K562 (cell line): ENCODE measurements around the gene YPEL3. TPM values are rescaled to one million over a fixed set of nuclear protein-coding genes. Genes with fewer than 3 reads are reported as not detected.

ENCODE experiments used
- ATAC-seq: fragments of 200-7000 bp; cut with Tn5 transposase; 3 replicates; pipeline ENCODE4 v1.9.1; 2020; ENCODE audit warnings: moderate library complexity
- BruUV-seq: library from RNA; stranded (reverse); fragments of 400-500 nt; replicated peaks from 2 replicates; lab custom pipeline; 2021; lab: Mats Ljungman, UMichigan
- CTCF ChIA-PET: fragments of 300-600 bp; formaldehyde crosslinking; extraction: SDS; loops from one replicate; lab custom pipeline; 2021; ENCODE audit warnings: low intra/inter-chr PET ratio; lab: Yijun Ruan, JAX
- POLR2A ChIA-PET: fragments of 300-600, 350-650 bp; sonication (Branson Sonifier 250); formaldehyde crosslinking; extraction: SDS; loops from one replicate; lab custom pipeline; 2021; ENCODE audit warnings: antibody characterized with exemption, inconsistent platforms; lab: Yijun Ruan, JAX
- DNase-seq, 4 experiments: peaks; one replicate each; pipeline versions ENCODE4 v3.0.0 to v3.0.0-alpha.2; 2011 to 2018; ENCODE audit warnings: low spot score in 3 of 4, mixed read lengths in 3 of 4; ENCODE audit errors: extremely low read depth in 1 of 4
- FAIRE-seq: peaks from 2 replicates; lab custom pipeline; 2011; peaks lifted over from hg19 to GRCh38; lab: Jason Lieb, UNC
- H2AFZ ChIP-seq: 2 replicates; pipeline ENCODE4 v1.6.0; 2011; ENCODE audit warnings: low read depth, low read length, control low read depth, inconsistent platforms
- H3K27ac ChIP-seq: fragments of 200-600 bp; 3 replicates; pipeline ENCODE4 v1.8.0; 2011; ENCODE audit warnings: low read depth, mild to moderate bottlenecking, control low read depth, inconsistent platforms, low read length, moderate library complexity, mixed read lengths; ENCODE audit errors: extremely low read depth
- H3K27me3 ChIP-seq, 2 experiments: fragments of 300-600 bp in 1 of 2; 2 replicates in 1 of 2; 3 replicates in 1 of 2; pipeline versions ENCODE4 v1.6.0 to v1.8.0; 2011; ENCODE audit warnings: inconsistent platforms in 2 of 2, low read length in 2 of 2, mild to moderate bottlenecking in 1 of 2, mixed read lengths in 1 of 2, moderate library complexity in 1 of 2; ENCODE audit not compliant: control insufficient read depth in 2 of 2, insufficient read depth in 2 of 2
- H3K36me3 ChIP-seq: fragments of 300-600 bp; 3 replicates; pipeline ENCODE4 v1.8.0; 2011; ENCODE audit warnings: mild to moderate bottlenecking, low read length, inconsistent platforms; ENCODE audit not compliant: control insufficient read depth, insufficient read depth
- H3K4me1 ChIP-seq, 2 experiments: fragments of 200-600 bp in 1 of 2; replicated peaks in 1 of 2; 2 replicates in 1 of 2; 3 replicates in 1 of 2; pipeline versions ENCODE4 v1.5.1 to v1.8.0; 2011; ENCODE audit warnings: inconsistent platforms in 2 of 2, low read length in 2 of 2, mild to moderate bottlenecking in 1 of 2, mixed read lengths in 1 of 2, moderate library complexity in 1 of 2; ENCODE audit not compliant: control insufficient read depth in 2 of 2, insufficient read depth in 2 of 2
- H3K4me2 ChIP-seq: 2 replicates; pipeline ENCODE4 v1.6.1; 2011; ENCODE audit warnings: low read length, control low read depth, inconsistent platforms, mixed read lengths; ENCODE audit not compliant: insufficient read depth
- H3K4me3 ChIP-seq: fragments of 200-600 bp; sonication (generic), shearing (Covaris generic); 2 replicates; pipeline ENCODE4 v1.5.1; 2016; ENCODE audit warnings: control low read depth, inconsistent platforms
- H3K79me2 ChIP-seq: fragments of 200-600 bp; 3 replicates; pipeline ENCODE4 v1.8.0; 2011; ENCODE audit warnings: low read length, inconsistent platforms; ENCODE audit not compliant: control insufficient read depth, insufficient read depth
- H3K9ac ChIP-seq, 2 experiments: 2 replicates each; pipeline versions ENCODE4 v1.6.0 to v1.6.1; 2011; ENCODE audit warnings: low read depth in 2 of 2, low read length in 2 of 2, control low read depth in 1 of 2, inconsistent platforms in 1 of 2, mild to moderate bottlenecking in 1 of 2, mixed read lengths in 1 of 2; ENCODE audit not compliant: insufficient read depth in 1 of 2
- H3K9me1 ChIP-seq: one replicate; pipeline ENCODE4 v1.6.0; 2011; ENCODE audit warnings: inconsistent platforms, mild to moderate bottlenecking, low read length, moderate library complexity; ENCODE audit not compliant: control insufficient read depth, insufficient read depth
- H3K9me3 ChIP-seq: replicated peaks from 2 replicates; pipeline ENCODE4 v1.5.1; 2011; ENCODE audit warnings: low read depth, low read length, inconsistent platforms; ENCODE audit not compliant: control insufficient read depth, insufficient read depth
- H4K20me1 ChIP-seq: replicated peaks from 2 replicates; pipeline ENCODE4 v1.6.1; 2011; ENCODE audit warnings: low read length, inconsistent platforms, mixed read lengths; ENCODE audit not compliant: control insufficient read depth, insufficient read depth
- C11orf30 ChIP-seq: fragments of 450-650 bp; IDR thresholded peaks from 2 replicates; pipeline ENCODE4 v1.6.1; 2016; ENCODE audit warnings: low read depth, mild to moderate bottlenecking
- KLF13 ChIP-seq: fragments of 450-650 bp; IDR thresholded peaks from 2 replicates; pipeline ENCODE4 v1.6.1; 2016; ENCODE audit warnings: missing genetic modification characterization, low read depth, mild to moderate bottlenecking, missing compliant biosample characterization, moderate library complexity, borderline replicate concordance
- MAFF ChIP-seq: IDR thresholded peaks from 2 replicates; pipeline ENCODE4 v1.6.1; 2012; ENCODE audit warnings: low read length, improper control_type of control experiment
- MAFG ChIP-seq: fragments of 450-650 bp; conservative IDR thresholded peaks from 2 replicates; pipeline ENCODE4 v1.6.1; 2016; ENCODE audit warnings: missing genetic modification characterization, missing compliant biosample characterization
- MAFK ChIP-seq: IDR thresholded peaks from 2 replicates; pipeline ENCODE4 v1.6.1; 2011; ENCODE audit warnings: low read length, improper control_type of control experiment
- NFE2 ChIP-seq: IDR thresholded peaks from 2 replicates; pipeline ENCODE4 v1.6.1; 2014; ENCODE audit warnings: antibody characterized with exemption, low read depth
- PYGO2 ChIP-seq: fragments of 450-650 bp; IDR thresholded peaks from 2 replicates; pipeline ENCODE4 v1.6.1; 2016; ENCODE audit warnings: mild to moderate bottlenecking, missing genetic modification characterization, moderate library complexity, missing compliant biosample characterization
- SAFB2 ChIP-seq: fragments of 200-400 bp; formaldehyde crosslinking; IDR thresholded peaks from 2 replicates; pipeline ENCODE4 v1.6.1; 2018; ENCODE audit warnings: borderline replicate concordance, low read length, low read depth, moderate library complexity; ENCODE audit not compliant: severe bottlenecking
- U2AF2 ChIP-seq: fragments of 200-400 bp; formaldehyde crosslinking; optimal IDR thresholded peaks from 2 replicates; pipeline ENCODE3; 2017; ENCODE audit warnings: low read depth, mild to moderate bottlenecking, low read length
- ZBTB7A ChIP-seq: IDR thresholded peaks from 2 replicates; pipeline ENCODE4 v1.6.1; 2011; ENCODE audit warnings: low read depth, mild to moderate bottlenecking, low read length, moderate library complexity, borderline replicate concordance; ENCODE audit not compliant: control insufficient read depth
- ZFP30 ChIP-seq: fragments of 250-450 bp; sonication (Bioruptor Pico); IDR thresholded peaks from 2 replicates; pipeline ENCODE4 v1.8.0; 2022; ENCODE audit warnings: moderate library complexity, mild to moderate bottlenecking, inconsistent platforms, borderline replicate concordance
- ZNF316 ChIP-seq: fragments of 450-650 bp; IDR thresholded peaks from 2 replicates; pipeline ENCODE4 v1.6.1; 2016
- WGBS: fragments of 100-300 bp; shearing (Covaris generic); methylation state at CpG from one replicate; pipeline ENCODE4 v1.1.6; 2016; ENCODE audit warnings: low coverage, mixed read lengths; ENCODE audit not compliant: insufficient coverage; ENCODE audit errors: missing lambda C conversion rate; 5-methylcytosine and 5-hydroxymethylcytosine counted together
- in situ Hi-C: fragments of 300-500 bp; cut with MboI; formaldehyde crosslinking; loops from 4 replicates; pipeline ENCODE4 v1.15.0; 2018; ENCODE audit warnings: inconsistent platforms, mixed read lengths
- intact Hi-C: fragments of 100-400 bp; cut with micrococcal nuclease; formaldehyde crosslinking; loops from 2 replicates; pipeline ENCODE4 v1.14.2; 2022
- polyA plus RNA-seq, 8 experiments: library from polyadenylated mRNA; depleted of rRNA in 4 of 8; stranded (reverse) in 5 of 8; unstranded in 3 of 8; fragments of >200 nt; fragmentation: Nextera tagmentation in 2 of 8; fragmentation: Illumina TruSeq in 1 of 8; extraction: Ambion mirVana in 2 of 8; extraction: Trizol in 1 of 8; gene quantifications; 2 replicates each; pipeline versions ENCODE4 v1.2.1 to v1.2.3, GENCODE V29; 2011 to 2014; ENCODE audit warnings: inconsistent platforms in 1 of 8, missing spikeins in 1 of 8
- total RNA-seq, 7 experiments: library from RNA; depleted of rRNA in 6 of 7; stranded (reverse); fragments of >200 nt in 6 of 7; fragmentation: Illumina TruSeq in 2 of 7; extraction: Trizol in 2 of 7; gene quantifications; 2 replicates each; pipeline versions ENCODE4 v1.2.1 to v1.2.3, GENCODE V29; 2011 to 2021; ENCODE audit warnings: low replicate concordance in 1 of 7
- TF ChIP-seq, protein P1 (sequence below), 2 experiments: fragments of 200-800 bp in 1 of 2; sonication (Bioruptor generic) in 1 of 2; sonication (generic) in 1 of 2; formaldehyde crosslinking in 1 of 2; IDR thresholded peaks in 1 of 2; conservative IDR thresholded peaks in 1 of 2; 2 replicates each; pipeline versions ENCODE4 v1.5.0 to v1.6.1; 2016 to 2020; ENCODE audit warnings: missing compliant biosample characterization in 1 of 2, missing genetic modification characterization in 1 of 2, missing genetic modification reagents in 1 of 2

Gene YPEL3
- total and polyA plus RNA-seq, 9 of the 15 experiments (the other 6 are each of a cell fraction or from before 2014, with no cell fraction given) = 0.41 to 15.0 (median 2.9) TPM

GRCh38 chr16:30088237-30088831 is 7.7 kb downstream of the YPEL3 start:
- BruUV-seq = no TSS peak
- no peaks in the 10 kb centered on the region for H3K9me3 ChIP-seq
- WGBS = 77% methylated on average over 10 of the region's 10 CpGs
- no peaks in the 10 kb centered on the region for H4K20me1 ChIP-seq
- intact Hi-C loops (no loop called here), in situ Hi-C loops (no loop called here)
- H3K4me2 ChIP-seq = no peak overlapping the region
- peaks cover 11 to 58% of the 10 kb centered on the region in 2 experiments for H3K4me1 ChIP-seq
- FAIRE-seq (no peak), ATAC-seq (no peak), DNase-seq (no peak)
- H3K27me3 ChIP-seq = no peaks in the 10 kb centered on the region
- H3K79me2 ChIP-seq = peaks cover 3% of the 10 kb centered on the region; the same call in 1 of the 3 replicates
- peak overlapping the region in 1 of 2 experiments; percentile 79; a peak in 2 of 4 replicates for H3K9ac ChIP-seq
- H3K36me3 ChIP-seq = peaks cover 34% of the 10 kb centered on the region; the same call in 2 of the 3 replicates
- POLR2A ChIA-PET = interaction anchor here (0.5 to 1.3 kb wide), 2 partner anchors 36 to 160 kb away, joined by 3 to 4 read pairs; a partner anchor contains a TSS
- CTCF ChIA-PET = no interaction called here
- H2AFZ ChIP-seq = no peak overlapping the region
- H3K9me1 ChIP-seq = no peaks in the 10 kb centered on the region
- TF ChIP-seq MAFF = peak; percentile 78
- TF ChIP-seq NFE2 = 0 out of 2 replicates have a peak, but pooled peaks have one; percentile 8
- no peak for TF ChIP-seq PYGO2
- TF ChIP-seq, protein P1, sequence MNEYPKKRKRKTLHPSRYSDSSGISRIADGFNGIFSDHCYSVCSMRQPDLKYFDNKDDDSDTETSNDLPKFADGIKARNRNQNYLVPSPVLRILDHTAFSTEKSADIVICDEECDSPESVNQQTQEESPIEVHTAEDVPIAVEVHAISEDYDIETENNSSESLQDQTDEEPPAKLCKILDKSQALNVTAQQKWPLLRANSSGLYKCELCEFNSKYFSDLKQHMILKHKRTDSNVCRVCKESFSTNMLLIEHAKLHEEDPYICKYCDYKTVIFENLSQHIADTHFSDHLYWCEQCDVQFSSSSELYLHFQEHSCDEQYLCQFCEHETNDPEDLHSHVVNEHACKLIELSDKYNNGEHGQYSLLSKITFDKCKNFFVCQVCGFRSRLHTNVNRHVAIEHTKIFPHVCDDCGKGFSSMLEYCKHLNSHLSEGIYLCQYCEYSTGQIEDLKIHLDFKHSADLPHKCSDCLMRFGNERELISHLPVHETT (CRISPR knock-in tag; conservative IDR thresholded peaks at IDR 0.05 in 1 of 2, IDR thresholded peaks at IDR 0.05 in 1 of 2) = no peak
- TF ChIP-seq MAFK = peak; percentile 65
- peak; percentile 77 for TF ChIP-seq MAFG (tag)
- TF ChIP-seq ZBTB7A = peak; percentile 12; the same call in 1 of the 2 replicates
- TF ChIP-seq C11orf30 = peak; percentile 83
- no peak for TF ChIP-seq KLF13 (tag)
- peak; percentile 93 for TF ChIP-seq ZNF316
- no peak for TF ChIP-seq U2AF2
- no peak for TF ChIP-seq SAFB2
- TF ChIP-seq ZFP30 (CRISPR knock-in tag) = no peak
- no peak overlapping the region for H3K4me3 ChIP-seq
- H3K27ac ChIP-seq = no peak overlapping the region; the same call in 2 of the 3 replicates
